Activated naive CD4-positive, alpha-beta T cell treated with anti-CD3 and anti-CD28 coated beads, Interleukin-2, amount 50 U/mL, for 24 hours (primary cell): ENCODE results near the gene CATSPERE.
A peak's percentile ranks its signal among the peaks of the same experiment; 100 is the strongest.
"Not testable (repeated sequence)": the region's sequence is repeated elsewhere in the genome, so short reads cannot be mapped to it uniquely, and the experiment has no call there.

Experiments
- H3K27ac Mint-ChIP-seq: one replicate; pipeline ENCODE4 v1.8.0; 2021; ENCODE audit warnings: mild to moderate bottlenecking, mixed read lengths
- H3K27me3 Mint-ChIP-seq: one replicate; pipeline ENCODE4 v1.8.0; 2021; ENCODE audit warnings: mixed read lengths
- H3K36me3 Mint-ChIP-seq: one replicate; pipeline ENCODE4 v1.8.0; 2021; ENCODE audit warnings: mixed read lengths
- H3K4me1 Mint-ChIP-seq: one replicate; pipeline ENCODE4 v1.8.0; 2021; ENCODE audit warnings: mixed read lengths
- H3K4me3 Mint-ChIP-seq: one replicate; pipeline ENCODE4 v1.8.0; 2021; ENCODE audit warnings: mild to moderate bottlenecking, mixed read lengths
- H3K9me3 Mint-ChIP-seq: one replicate; pipeline ENCODE4 v1.8.0; 2021; ENCODE audit warnings: mixed read lengths

Gene CATSPERE

DNA sequence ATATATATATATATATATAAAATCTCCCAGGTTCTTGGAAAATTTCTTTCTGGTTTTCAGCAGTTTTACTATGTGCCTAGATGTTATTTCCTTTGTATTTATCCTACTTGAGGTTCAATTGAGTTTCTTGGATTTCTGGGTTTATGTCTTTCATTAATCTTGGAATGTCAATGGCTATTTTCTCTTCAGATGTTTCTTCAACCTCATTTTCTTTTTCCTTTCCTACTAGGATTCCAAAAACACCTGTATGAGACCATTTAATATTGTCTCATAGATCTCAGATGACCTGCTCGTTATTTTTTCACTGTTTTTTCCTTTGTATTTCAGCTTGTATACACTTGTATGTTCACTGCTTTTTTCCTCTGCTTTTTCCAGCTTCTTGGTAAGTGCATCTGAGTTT is 96.5 kb downstream of the CATSPERE start:
- H3K36me3 Mint-ChIP-seq, result peaks cover 5% of the 10 kb centered on the region
- no peaks in the 10 kb centered on the region for H3K4me1 Mint-ChIP-seq
- H3K9me3 Mint-ChIP-seq, result no peaks in the 10 kb centered on the region
- no peaks in the 10 kb centered on the region for H3K27me3 Mint-ChIP-seq
- no peak overlapping the region for H3K4me3 Mint-ChIP-seq
- H3K27ac Mint-ChIP-seq, result no peak overlapping the region

DNA sequence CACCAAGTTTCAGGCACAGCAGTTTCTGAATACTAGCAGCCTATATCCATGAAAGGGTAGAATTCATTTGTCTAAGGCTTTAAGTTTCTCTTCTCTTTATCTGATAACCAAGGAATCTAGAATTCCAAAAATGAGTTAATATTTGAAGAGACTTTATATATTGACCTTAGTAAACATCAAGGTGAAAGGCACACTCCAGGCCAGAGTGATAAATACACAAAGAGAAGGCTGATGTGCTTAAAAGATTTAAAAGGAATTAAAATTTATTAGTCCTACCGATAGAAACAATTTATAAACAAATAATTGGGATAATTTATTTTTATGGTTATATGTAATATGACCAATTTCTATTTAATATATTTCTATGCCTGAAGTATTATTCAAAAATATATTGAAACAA is 98.5 kb downstream of the CATSPERE start:
- H3K4me3 Mint-ChIP-seq, result no peak overlapping the region
- no peaks in the 10 kb centered on the region for H3K9me3 Mint-ChIP-seq
- no peak overlapping the region for H3K27ac Mint-ChIP-seq
- no peaks in the 10 kb centered on the region for H3K4me1 Mint-ChIP-seq
- no peaks in the 10 kb centered on the region for H3K27me3 Mint-ChIP-seq
- H3K36me3 Mint-ChIP-seq, result peaks cover 5% of the 10 kb centered on the region

DNA sequence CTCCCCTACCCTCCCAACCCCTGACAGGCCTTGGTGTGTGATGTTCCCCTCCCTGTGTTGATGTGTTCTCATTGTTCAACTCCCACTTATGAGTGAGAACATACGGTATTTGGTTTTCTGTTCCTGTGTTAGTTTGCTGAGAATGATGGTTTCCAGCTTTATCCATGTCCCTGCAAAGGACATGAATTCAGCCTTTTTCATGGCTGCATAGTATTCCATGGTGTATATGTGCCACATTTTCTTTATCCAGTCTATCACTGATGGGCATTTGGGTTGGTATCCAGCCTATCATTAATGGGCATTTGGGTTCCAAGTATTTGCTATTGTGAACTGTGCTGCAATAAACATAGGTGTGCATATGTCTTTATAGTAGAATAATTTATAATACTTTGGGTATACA is 101.8 kb downstream of the CATSPERE start:
- H3K4me3 Mint-ChIP-seq, H3K27ac Mint-ChIP-seq, H3K9me3 Mint-ChIP-seq, H3K27me3 Mint-ChIP-seq, H3K4me1 Mint-ChIP-seq: not testable (repeated sequence)
- H3K36me3 Mint-ChIP-seq, result peaks cover 10% of the 10 kb centered on the region

DNA sequence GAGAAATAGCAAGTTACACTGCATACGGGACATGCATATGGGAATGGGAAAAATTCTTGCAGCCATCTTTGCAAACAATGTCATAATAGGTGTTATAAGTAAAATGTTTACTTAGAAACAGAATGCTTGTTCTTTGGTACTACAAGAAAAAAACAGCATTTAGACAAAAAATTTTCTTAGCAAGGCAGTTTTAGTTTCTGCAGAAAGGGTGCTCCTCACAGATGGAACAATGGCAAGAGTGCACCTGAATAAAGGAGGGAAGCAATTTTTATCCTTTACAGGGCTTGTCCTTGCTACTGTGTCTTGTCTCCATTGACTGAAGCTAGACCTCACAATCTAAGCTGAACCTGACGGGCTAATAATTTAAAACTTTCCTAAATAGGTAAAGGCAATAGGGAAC is 112.7 kb downstream of the CATSPERE start:
- peaks cover 3% of the 10 kb centered on the region for H3K27me3 Mint-ChIP-seq
- no peak overlapping the region for H3K27ac Mint-ChIP-seq
- no peaks in the 10 kb centered on the region for H3K9me3 Mint-ChIP-seq
- no peak overlapping the region for H3K4me3 Mint-ChIP-seq
- no peaks in the 10 kb centered on the region for H3K4me1 Mint-ChIP-seq
- peaks cover 11% of the 10 kb centered on the region for H3K36me3 Mint-ChIP-seq

DNA sequence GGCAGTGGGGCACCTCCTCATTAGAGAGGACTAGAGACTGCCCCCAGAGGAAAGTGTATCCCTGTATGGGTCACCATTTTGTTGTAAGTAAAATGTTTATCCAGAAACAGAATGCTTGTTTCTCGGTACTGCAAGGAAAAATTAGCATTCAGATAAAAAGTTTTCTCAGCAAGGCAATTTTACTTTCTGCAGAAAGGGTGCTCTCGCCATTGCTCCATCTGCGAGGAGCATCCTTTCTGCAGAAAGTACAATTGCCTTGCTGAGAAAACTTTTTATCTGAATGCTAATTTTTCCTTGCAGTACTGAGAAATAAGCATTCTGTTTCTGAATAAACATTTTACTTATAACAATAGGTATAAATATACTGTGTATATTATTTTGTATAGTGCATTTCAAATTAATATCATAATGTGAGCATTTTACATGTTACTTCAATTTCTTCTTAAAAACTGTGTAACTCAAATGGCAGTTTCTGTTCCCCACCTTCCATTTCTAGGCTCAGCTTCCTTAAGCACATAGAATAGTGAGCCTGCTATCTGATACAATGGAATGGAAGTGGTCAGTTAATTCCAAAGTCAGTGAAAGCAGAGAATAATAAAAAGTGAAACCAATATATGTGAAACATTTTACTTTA is 115.3 kb downstream of the CATSPERE start:
- Mint-ChIP-seq H3K4me1 (no peaks in the 10 kb centered on the region), H3K27me3 (no peaks in the 10 kb centered on the region), H3K36me3 (peaks cover 9% of the 10 kb centered on the region), H3K9me3 (no peaks in the 10 kb centered on the region), H3K27ac (no peak overlapping the region), H3K4me3 (no peak overlapping the region)

DNA sequence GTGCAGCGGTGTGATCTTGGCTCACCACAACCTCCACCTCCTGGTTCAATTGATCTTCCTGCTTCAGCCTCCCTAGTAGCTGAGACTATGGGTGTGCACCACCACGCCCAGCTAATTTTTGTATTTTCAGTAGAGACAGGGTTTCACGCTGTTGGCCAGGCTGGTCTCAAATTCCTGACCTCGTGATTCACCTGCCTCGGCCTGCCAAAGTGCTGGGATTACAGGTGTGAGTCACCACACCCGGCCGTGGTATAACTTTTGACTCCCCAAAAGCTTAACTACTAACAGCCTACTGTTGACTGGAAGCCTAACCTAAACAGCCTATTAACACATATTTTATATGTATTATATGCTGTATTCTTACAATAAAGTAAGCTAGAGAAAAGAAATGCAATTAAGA is 117.1 kb downstream of the CATSPERE start:
- H3K36me3 Mint-ChIP-seq, H3K4me3 Mint-ChIP-seq, H3K4me1 Mint-ChIP-seq, H3K27ac Mint-ChIP-seq, H3K27me3 Mint-ChIP-seq, H3K9me3 Mint-ChIP-seq: not testable (repeated sequence)

DNA sequence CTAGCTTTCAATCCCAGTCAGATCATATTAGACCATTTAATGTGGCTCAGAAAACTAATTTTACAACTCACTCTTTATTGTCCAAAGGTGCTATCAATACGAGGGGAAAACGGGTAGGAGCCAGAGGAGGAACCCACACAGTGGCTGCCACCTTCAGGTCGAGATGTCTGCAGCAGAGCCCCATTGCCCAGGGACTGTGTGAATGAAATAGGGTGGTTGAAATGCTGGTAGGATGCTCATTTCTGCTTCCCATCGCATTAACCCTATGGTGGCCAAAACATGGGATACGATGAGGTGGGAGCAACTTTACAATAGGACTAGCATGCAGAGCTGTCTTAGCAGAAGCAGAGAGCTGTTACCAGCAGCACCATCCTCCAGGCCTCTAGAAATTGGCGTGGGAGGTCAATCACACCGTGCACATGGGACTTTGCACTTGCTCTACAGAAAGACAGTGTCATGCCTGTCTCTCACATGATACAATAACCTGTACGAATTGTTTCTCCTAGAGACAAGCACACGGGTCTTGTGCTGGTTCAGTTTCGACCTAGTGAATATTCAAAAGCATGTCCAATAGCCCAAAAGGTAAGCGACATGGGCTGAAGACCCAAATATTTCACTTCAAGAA is 122.4 kb downstream of the CATSPERE start:
- Mint-ChIP-seq H3K27me3 (peaks cover 2% of the 10 kb centered on the region), H3K4me1 (no peaks in the 10 kb centered on the region), H3K9me3 (no peaks in the 10 kb centered on the region), H3K27ac (no peak overlapping the region), H3K36me3 (peaks cover 4% of the 10 kb centered on the region), H3K4me3 (no peak overlapping the region)

DNA sequence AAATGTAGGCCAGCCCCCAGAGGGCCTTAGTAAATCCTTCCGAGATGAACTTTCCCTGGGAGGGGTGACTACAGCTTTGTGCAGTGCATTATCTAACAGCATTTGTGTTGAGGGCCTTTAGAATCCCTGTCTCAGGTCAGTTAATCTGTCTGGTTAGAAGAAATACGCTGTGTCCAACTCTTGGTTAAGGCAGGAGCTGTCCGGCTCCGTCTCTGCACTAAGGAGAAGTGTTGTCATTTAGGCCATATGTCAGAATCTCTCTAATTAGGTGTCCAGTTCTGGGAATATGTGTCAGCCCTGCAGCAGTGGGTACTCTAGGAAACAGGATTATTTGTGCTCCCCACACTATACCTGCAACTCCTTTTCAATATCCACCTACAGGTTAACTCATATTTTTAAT is 124.8 kb downstream of the CATSPERE start:
- H3K4me1 Mint-ChIP-seq, result no peaks in the 10 kb centered on the region
- H3K27ac Mint-ChIP-seq, result no peak overlapping the region
- peaks cover 2% of the 10 kb centered on the region for H3K27me3 Mint-ChIP-seq
- H3K36me3 Mint-ChIP-seq, result peaks cover 7% of the 10 kb centered on the region
- H3K4me3 Mint-ChIP-seq, result no peak overlapping the region
- peaks cover 5% of the 10 kb centered on the region for H3K9me3 Mint-ChIP-seq

DNA sequence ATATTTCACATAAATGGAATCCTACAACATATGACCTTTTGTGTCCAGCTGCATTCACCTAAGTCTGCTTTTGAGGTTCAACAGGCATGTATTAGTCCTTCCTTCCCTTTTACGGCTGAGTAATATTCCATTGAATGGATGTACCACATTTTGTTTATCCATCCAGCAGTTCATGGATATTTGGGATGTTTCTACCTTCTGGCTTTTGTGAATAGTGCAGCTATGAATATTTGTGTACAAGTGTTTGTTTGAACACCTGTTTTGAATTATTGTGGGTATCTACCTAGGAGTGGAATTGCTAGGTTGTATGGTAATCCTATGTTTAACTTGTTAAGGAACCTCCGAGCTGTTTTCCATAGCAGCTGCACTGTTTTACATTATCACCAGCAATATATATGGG is 129.6 kb downstream of the CATSPERE start:
- H3K27me3 Mint-ChIP-seq, result no peaks in the 10 kb centered on the region
- H3K27ac Mint-ChIP-seq, result no peak overlapping the region
- no peak overlapping the region for H3K4me3 Mint-ChIP-seq
- H3K9me3 Mint-ChIP-seq, result peaks cover 10% of the 10 kb centered on the region
- H3K36me3 Mint-ChIP-seq, result peaks cover 3% of the 10 kb centered on the region
- peaks cover 8% of the 10 kb centered on the region for H3K4me1 Mint-ChIP-seq

DNA sequence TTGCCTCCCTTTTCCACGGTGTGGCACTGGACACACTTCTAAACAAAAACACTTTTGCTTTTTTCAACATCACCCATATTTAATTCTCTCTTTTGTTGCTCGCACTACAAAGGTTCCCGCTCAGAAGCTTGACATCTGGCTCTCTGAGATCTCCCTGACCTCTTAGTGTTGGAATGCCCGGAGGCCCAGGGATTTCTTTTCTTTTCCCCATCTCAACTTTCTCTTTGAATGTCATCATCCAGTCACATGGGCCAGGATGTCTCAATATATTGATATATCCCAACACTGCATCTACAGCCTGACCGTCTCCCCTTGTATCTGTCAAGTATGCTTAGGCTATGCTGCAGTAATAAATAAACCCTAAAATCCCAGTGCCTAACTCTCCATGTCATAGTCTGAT is 137.5 kb downstream of the CATSPERE start:
- Mint-ChIP-seq H3K4me1 (peaks cover 22% of the 10 kb centered on the region), H3K4me3 (no peak overlapping the region), H3K27ac (peak overlapping the region; percentile 39), H3K9me3 (no peaks in the 10 kb centered on the region), H3K36me3 (no peaks in the 10 kb centered on the region), H3K27me3 (no peaks in the 10 kb centered on the region)

DNA sequence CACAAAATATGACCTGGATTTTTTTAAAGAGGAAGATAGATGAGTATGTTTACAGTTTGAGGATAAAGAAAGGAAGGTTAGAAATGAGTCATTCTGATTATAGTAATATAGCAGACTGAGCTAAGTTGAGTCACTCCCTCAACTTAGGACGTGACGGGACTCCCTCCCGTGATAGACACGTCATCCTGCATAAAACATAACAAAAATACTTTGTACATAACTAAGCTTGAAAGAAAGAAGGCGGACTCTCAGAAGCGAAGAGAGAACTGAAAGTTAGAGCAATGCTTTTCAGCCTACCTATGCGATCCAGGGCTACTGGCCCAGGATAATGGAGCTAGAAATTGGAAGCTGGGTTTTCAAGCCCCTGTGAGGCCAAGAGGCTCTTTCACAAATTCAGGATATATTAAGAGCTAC is 138.9 kb downstream of the CATSPERE start:
- Mint-ChIP-seq H3K9me3 (no peaks in the 10 kb centered on the region), H3K27ac (peak overlapping the region; percentile 98), H3K4me3 (peak overlapping the region; percentile 82), H3K4me1 (peaks cover 19% of the 10 kb centered on the region), H3K36me3 (no peaks in the 10 kb centered on the region), H3K27me3 (no peaks in the 10 kb centered on the region)

DNA sequence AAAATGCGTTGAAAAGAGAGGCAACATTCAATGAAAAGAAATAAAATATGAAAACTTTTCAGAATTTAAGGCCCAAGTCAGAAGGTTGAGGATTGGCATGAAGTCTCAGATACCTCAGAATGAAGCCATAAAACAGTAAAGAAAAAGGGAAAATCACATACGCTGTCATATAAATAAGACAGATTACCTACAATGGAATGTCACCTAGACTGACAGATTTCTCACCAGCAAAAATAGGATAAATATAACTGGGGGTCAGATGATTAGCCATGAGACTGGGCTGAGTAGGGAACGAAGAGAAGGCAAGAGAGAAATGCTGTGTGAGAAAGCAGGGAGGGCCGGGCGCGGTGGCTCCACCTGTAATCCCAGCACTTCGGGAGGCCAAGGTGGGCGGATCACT is 140.3 kb downstream of the CATSPERE start:
- Mint-ChIP-seq H3K27me3 (no peaks in the 10 kb centered on the region), H3K9me3 (no peaks in the 10 kb centered on the region), H3K4me1 (peaks cover 14% of the 10 kb centered on the region), H3K4me3 (no peak overlapping the region), H3K27ac (no peak overlapping the region), H3K36me3 (no peaks in the 10 kb centered on the region)

DNA sequence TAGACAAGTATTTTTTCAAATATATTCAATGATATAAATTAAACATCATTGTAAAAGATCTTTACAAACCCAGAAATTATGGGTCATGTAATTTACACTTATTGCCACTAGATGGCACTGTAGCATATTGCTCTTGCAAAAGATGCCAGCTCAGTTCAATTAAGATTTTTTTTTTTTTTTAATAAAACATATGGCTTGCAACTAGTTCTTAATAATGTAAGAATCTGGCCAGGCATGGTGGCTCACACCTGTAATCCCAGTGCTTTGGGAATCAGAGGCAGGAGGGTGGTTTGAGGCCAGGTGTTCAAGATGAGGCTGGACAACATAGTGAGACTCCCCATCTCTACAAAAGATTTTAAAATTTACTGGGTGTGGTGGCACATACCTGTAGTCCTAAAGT is 142.4 kb downstream of the CATSPERE start:
- no peaks in the 10 kb centered on the region for H3K36me3 Mint-ChIP-seq
- no peaks in the 10 kb centered on the region for H3K27me3 Mint-ChIP-seq
- no peak overlapping the region for H3K4me3 Mint-ChIP-seq
- H3K9me3 Mint-ChIP-seq, result no peaks in the 10 kb centered on the region
- H3K27ac Mint-ChIP-seq, result no peak overlapping the region
- peaks cover 14% of the 10 kb centered on the region for H3K4me1 Mint-ChIP-seq

DNA sequence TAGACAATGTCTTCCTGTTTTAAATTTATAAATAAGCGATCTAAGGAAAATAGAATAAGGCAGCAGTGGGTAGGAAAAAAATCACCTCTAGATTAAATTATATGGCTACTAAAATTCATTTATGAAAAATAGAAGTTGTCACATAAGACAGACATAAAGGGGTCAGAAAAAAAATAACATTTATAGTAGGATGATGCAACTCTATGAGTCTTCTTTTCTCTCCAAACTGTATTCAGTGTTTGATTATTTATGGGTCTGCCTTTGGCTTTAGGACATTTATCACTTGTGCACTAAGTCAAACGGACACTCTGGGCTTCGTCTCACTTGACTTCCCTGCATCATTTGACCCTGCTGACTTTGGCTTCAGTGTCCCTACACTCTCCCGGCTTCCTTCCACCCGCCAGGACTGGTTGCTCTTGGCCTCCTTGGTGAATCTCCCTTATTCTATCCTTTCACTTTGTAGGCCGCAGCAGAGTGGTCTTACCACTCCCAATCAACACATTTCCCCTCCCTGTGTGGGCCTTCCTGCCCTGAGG is 144.8 kb downstream of the CATSPERE start:
- Mint-ChIP-seq H3K27me3 (no peaks in the 10 kb centered on the region), H3K4me1 (no peaks in the 10 kb centered on the region), H3K4me3 (no peak overlapping the region), H3K36me3 (no peaks in the 10 kb centered on the region), H3K27ac (no peak overlapping the region), H3K9me3 (no peaks in the 10 kb centered on the region)

DNA sequence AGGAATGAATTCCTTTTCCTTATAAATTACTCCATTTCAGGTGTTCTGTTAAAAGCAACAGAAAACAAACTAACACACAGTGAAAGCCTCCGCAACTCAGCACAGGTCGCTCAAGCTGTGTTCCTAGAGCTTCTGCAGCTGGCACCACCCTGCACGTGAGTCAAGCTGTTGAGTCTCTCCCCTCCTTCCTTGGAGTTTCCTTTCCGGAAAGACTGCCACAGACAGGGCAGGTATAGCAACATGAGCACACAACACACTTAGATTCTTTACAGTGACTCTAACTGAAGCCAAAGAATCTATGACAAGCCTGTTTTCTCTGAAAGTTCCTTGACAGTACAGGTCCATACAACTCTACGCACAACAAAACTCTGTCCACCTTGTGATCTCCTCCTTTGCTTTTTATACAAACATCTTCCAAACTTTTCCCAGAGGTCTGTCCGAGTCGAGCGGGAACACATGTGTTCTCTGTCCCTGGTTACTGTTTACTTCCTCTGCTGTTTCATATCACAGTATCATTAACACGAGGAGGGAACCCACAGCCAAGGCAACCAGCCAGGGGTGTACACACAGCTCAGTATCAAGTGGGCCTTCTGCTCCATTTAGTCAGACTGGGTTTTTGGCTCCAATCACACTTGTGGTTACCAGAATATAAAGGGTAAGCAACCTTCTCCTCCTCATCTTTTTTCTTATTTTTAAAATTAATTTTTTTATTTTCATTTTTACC is 153.2 kb downstream of the CATSPERE start:
- Mint-ChIP-seq H3K4me1 (no peaks in the 10 kb centered on the region), H3K36me3 (no peaks in the 10 kb centered on the region), H3K9me3 (no peaks in the 10 kb centered on the region), H3K4me3 (no peak overlapping the region), H3K27ac (no peak overlapping the region), H3K27me3 (no peaks in the 10 kb centered on the region)

DNA sequence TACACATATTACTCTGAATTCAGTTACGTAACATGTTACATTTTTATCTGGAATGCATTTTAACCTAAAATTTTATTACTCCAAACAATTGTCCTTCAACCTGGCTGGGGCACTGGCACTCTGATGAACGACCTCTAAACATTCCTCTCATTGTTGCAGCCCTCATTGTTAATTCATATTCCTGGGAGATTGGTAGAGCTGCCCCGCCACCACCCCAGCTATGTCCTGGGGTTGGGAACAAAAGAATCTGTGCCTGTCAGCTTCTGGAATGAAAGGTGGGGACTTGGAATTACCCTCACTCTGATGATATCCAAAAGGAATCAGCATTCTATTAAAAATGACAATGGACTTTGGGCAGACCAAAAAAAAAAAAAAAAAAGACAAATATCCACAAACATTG is 153.8 kb downstream of the CATSPERE start:
- no peak overlapping the region for H3K27ac Mint-ChIP-seq
- no peak overlapping the region for H3K4me3 Mint-ChIP-seq
- no peaks in the 10 kb centered on the region for H3K4me1 Mint-ChIP-seq
- H3K27me3 Mint-ChIP-seq, result no peaks in the 10 kb centered on the region
- H3K36me3 Mint-ChIP-seq, result no peaks in the 10 kb centered on the region
- H3K9me3 Mint-ChIP-seq, result no peaks in the 10 kb centered on the region
